H54 (cell line): ENCODE results near the gene GAL3ST3.
A peak's percentile ranks its signal among the peaks of the same experiment; 100 is the strongest.
"Not testable (repeated sequence)": the region's sequence is repeated elsewhere in the genome, so short reads cannot be mapped to it uniquely, and the experiment has no call there.

Experiments used
- DNase-seq: peaks from one replicate; pipeline ENCODE4 v3.0.0; 2011; ENCODE audit warnings: low spot score, mixed read lengths; ENCODE audit not compliant: insufficient read length
- FAIRE-seq: peaks from 3 replicates; lab custom pipeline; 2011; peaks lifted over from hg19 to GRCh38; lab: Jason Lieb, UNC
- POLR2A ChIP-seq: IDR thresholded peaks from 2 replicates; pipeline ENCODE4 v1.6.1; 2011; ENCODE audit warnings: low read depth, mild to moderate bottlenecking, low read length

Gene GAL3ST3

GRCh38 chr11:66017321-66017720, 31.6 kb downstream of the GAL3ST3 start:
- no peak for TF ChIP-seq POLR2A
- no peak for FAIRE-seq
- no peak for DNase-seq

- DNase-seq = no peak
- TF ChIP-seq POLR2A = no peak
- FAIRE-seq = no peak
These were observed 32.2 kb downstream of the GAL3ST3 start for GRCh38 chr11:66016793-66017177.

GRCh38 chr11:66015936-66016792, 32.8 kb downstream of the GAL3ST3 start:
- FAIRE-seq (no peak), DNase-seq (no peak)
- TF ChIP-seq POLR2A = no peak

GRCh38 chr11:66015454-66015881, 33.5 kb downstream of the GAL3ST3 start:
- peak; percentile 57 for TF ChIP-seq POLR2A
- no peak for FAIRE-seq
- peak; percentile 87 for DNase-seq

GRCh38 chr11:66014804-66015453, 34.0 kb downstream of the GAL3ST3 start:
- no peak for DNase-seq
- TF ChIP-seq POLR2A = no peak
- FAIRE-seq = no peak

- no peak for TF ChIP-seq POLR2A
- no peak for DNase-seq
- no peak for FAIRE-seq
These were observed 35.2 kb downstream of the GAL3ST3 start for GRCh38 chr11:66013762-66014100.

GRCh38 chr11:66012946-66013761, 35.8 kb downstream of the GAL3ST3 start:
- no peak for TF ChIP-seq POLR2A
- DNase-seq (no peak), FAIRE-seq (no peak)

GRCh38 chr11:66012371-66012945, 36.5 kb downstream of the GAL3ST3 start:
- no peak for FAIRE-seq
- no peak for TF ChIP-seq POLR2A

GRCh38 chr11:66011785-66012303, 37.1 kb downstream of the GAL3ST3 start, which contains the start of gene CST6:
TSS of gene CST6 (plus strand) at chr11:66012008. CDS start at chr11:66012045, 37 bp downstream.
- no peak for DNase-seq
- no peak for FAIRE-seq
- TF ChIP-seq POLR2A = no peak

More at GRCh38 chr11:66012371-66012945, 36.5 kb downstream of the GAL3ST3 start:
- DNase-seq = no peak

- FAIRE-seq = no peak
- no peak for TF ChIP-seq POLR2A
- no peak for DNase-seq
These were observed 37.6 kb downstream of the GAL3ST3 start for GRCh38 chr11:66011239-66011784.

GRCh38 chr11:66010036-66010435, 38.9 kb downstream of the GAL3ST3 start:
- DNase-seq, FAIRE-seq: not testable (repeated sequence)

- FAIRE-seq = no peak
These were observed 40.4 kb downstream of the GAL3ST3 start for GRCh38 chr11:66008468-66009101.

GRCh38 chr11:66008095-66008467, 40.9 kb downstream of the GAL3ST3 start:
- no peak for DNase-seq
- FAIRE-seq = no peak
- no peak for TF ChIP-seq POLR2A

More at GRCh38 chr11:66008468-66009101, 40.4 kb downstream of the GAL3ST3 start:
- TF ChIP-seq POLR2A = no peak
- no peak for DNase-seq
